Skeletal muscle tissue (tissue), 4 donors: ENCODE data around the gene PLXND1. TPM values are rescaled to one million over a fixed set of nuclear protein-coding genes. Genes with fewer than 3 reads are reported as not detected.

Experiments
- H3K27ac ChIP-seq: one replicate; pipeline ENCODE4 v1.7.0; 2013; ENCODE audit warnings: mild to moderate bottlenecking, low read depth, low read length, inconsistent platforms
- H3K27me3 ChIP-seq, 3 donors: one replicate each; pipeline ENCODE4 v1.7.0; 2013; ENCODE audit warnings: low read length in 3 of 3; ENCODE audit not compliant: control insufficient read depth in 3 of 3, insufficient read depth in 3 of 3
- H3K36me3 ChIP-seq, 3 donors: one replicate each; pipeline ENCODE4 v1.7.0; 2013; ENCODE audit warnings: low read length in 3 of 3; ENCODE audit not compliant: control insufficient read depth in 3 of 3, insufficient read depth in 3 of 3
- H3K4me1 ChIP-seq, 3 donors: one replicate each; pipeline ENCODE4 v1.7.0; 2013; ENCODE audit warnings: low read length in 3 of 3, mild to moderate bottlenecking in 3 of 3; ENCODE audit not compliant: control insufficient read depth in 3 of 3, insufficient read depth in 3 of 3
- H3K4me3 ChIP-seq, 3 donors: one replicate each; pipeline ENCODE4 v1.7.0; 2013; ENCODE audit warnings: low read length in 3 of 3
- H3K9ac ChIP-seq, 3 donors: one replicate each; pipeline ENCODE4 v1.7.0; 2013; ENCODE audit warnings: low read length in 3 of 3, mild to moderate bottlenecking in 3 of 3, moderate library complexity in 2 of 3, low read depth in 1 of 3
- H3K9me3 ChIP-seq, 3 donors: one replicate each; pipeline ENCODE4 v1.7.0; 2013; ENCODE audit warnings: low read length in 3 of 3; ENCODE audit not compliant: control insufficient read depth in 3 of 3
- total RNA-seq: library from RNA; depleted of rRNA; stranded (reverse); fragments of >200 nt; gene quantifications from one replicate; pipeline ENCODE4 v1.2.3, GENCODE V29; 2014
- donor health status: Osteomylitis.

Gene PLXND1
- total RNA-seq, 1 donor from 2014 or later, result 92.4 TPM

DNA sequence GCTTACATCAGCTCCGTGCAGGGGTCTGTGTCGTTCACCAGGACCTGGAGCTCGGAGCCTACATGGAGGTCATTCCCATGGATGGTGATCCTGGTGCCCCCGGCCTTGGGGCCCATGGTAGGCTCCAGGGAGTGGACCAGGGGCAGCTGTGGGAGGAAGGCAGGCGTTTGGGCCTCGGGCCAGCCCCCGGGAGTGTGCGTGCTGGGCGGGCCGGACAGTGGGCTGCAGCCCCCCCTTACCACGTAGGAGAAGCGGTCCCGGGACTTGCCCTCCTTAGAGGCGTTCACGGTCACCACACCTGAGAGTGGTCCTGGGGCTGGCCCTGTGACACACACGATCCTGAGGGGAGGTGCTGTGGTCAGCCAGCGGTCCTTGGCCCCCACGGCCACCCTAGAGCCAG is 33.9 kb downstream of the PLXND1 start:
- H3K4me1 ChIP-seq, result peaks cover 6 to 11% (median 6%) of the 10 kb centered on the region in 3 donors
- no peak overlapping the region for H3K4me3 ChIP-seq
- no peaks in the 10 kb centered on the region for H3K27me3 ChIP-seq
- H3K27ac ChIP-seq, result no peak overlapping the region
- no peak overlapping the region for H3K9ac ChIP-seq
- H3K36me3 ChIP-seq, result peaks cover 15 to 46% (median 34%) of the 10 kb centered on the region in 3 donors
- H3K9me3 ChIP-seq, result no peaks in the 10 kb centered on the region

DNA sequence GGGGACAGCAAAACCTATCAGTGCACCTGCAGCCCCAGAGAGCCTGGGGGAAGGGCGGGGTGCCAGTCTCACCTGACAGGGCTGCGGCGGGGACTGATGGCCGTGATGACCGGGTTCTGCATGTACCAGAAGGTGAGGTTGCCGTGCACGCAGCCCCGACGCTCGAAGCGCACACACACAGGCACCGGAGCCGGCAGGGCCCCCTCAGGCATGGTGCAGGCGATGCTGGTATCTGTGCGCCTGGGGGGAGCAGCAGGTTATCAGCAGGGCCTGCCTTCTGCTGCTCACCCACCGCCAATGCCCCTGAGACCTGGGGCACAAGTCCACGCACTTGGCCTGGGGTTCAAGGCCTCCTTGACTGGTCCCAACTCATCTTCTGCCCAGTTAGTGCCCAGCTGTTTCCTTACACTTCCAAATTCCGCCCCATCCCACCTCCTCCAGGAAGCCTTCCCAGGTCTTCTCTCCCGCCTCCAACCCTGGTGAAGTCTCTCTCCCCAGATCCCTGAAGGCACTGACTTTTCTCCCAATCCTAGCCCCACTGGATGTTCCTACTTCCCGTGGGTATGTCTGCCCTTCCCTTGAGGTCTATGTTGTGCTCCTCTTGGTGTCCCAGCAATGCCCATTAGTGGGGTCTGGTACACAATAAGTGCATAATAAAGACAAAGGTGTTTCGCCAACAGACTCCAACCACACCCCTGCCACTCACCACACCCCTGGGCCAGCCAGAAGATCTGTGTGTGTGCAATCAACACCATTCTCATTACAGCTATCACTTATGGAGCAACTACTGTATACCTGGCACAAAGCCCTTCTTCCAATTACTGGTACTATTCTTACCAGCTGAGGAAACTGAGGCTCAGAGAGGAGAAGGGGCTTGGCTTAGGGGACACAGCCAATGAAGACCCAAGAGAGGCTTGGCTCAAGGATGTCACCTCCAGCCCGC is 34.6 kb downstream of the PLXND1 start:
- Histone ChIP-seq H3K4me1 (peaks cover 10 to 13% (median 10%) of the 10 kb centered on the region in 3 donors), H3K36me3 (peaks cover 21 to 52% (median 37%) of the 10 kb centered on the region in 3 donors), H3K4me3 (no peak overlapping the region), H3K9ac (no peak overlapping the region), H3K27me3 (no peaks in the 10 kb centered on the region), H3K9me3 (no peaks in the 10 kb centered on the region), H3K27ac (no peak overlapping the region)

DNA sequence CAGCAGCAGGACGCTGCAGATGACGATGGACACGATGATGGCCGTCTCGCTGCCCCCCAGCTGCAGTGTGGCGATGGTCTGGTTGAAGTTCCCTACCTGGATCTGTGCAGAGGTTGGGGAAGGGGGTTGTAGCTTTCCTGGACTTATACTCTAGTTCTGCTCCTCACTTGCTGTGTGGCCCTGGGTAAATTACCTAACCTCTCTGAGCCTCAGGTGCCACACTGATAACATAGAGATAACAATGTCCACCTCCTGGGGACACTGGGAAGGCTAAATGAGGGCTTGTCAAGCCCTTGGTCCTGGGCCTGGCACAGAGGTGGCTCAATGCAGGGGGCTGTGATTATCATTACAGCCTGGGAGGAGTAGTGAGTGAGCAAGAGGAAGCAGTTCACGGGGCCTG is 36.6 kb downstream of the PLXND1 start:
- Histone ChIP-seq H3K27me3 (no peaks in the 10 kb centered on the region), H3K9ac (no peak overlapping the region), H3K4me1 (peaks cover 8 to 22% (median 18%) of the 10 kb centered on the region in 3 donors), H3K27ac (no peak overlapping the region), H3K9me3 (no peaks in the 10 kb centered on the region), H3K4me3 (no peak overlapping the region), H3K36me3 (peaks cover 26 to 62% (median 47%) of the 10 kb centered on the region in 3 donors)

DNA sequence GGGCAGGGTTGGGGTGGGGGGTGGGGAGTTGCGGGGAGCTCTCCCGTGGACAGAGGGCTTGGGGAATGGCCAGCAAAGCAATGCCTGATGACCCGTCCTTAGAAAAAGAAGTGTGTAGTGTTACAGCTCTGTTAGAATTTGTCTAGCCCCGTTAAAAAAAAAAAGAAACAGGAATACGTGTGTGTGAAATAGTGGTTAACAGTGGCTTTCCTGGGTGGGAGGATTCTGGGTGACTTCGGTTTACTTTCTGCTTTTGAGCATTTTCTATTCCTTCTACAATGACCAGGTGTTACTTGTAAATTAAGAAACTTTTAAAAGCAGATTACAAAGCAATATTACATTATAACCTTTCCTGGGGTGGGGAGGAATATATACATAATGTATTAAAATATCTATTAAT is 38.5 kb downstream of the PLXND1 start:
- H3K9ac ChIP-seq, result no peak overlapping the region
- H3K4me3 ChIP-seq, result no peak overlapping the region
- H3K27me3 ChIP-seq, result no peaks in the 10 kb centered on the region
- H3K36me3 ChIP-seq, result peaks cover 17 to 58% (median 41%) of the 10 kb centered on the region in 3 donors
- peaks cover 19 to 34% (median 29%) of the 10 kb centered on the region in 3 donors for H3K4me1 ChIP-seq
- no peak overlapping the region for H3K27ac ChIP-seq
- no peaks in the 10 kb centered on the region for H3K9me3 ChIP-seq

DNA sequence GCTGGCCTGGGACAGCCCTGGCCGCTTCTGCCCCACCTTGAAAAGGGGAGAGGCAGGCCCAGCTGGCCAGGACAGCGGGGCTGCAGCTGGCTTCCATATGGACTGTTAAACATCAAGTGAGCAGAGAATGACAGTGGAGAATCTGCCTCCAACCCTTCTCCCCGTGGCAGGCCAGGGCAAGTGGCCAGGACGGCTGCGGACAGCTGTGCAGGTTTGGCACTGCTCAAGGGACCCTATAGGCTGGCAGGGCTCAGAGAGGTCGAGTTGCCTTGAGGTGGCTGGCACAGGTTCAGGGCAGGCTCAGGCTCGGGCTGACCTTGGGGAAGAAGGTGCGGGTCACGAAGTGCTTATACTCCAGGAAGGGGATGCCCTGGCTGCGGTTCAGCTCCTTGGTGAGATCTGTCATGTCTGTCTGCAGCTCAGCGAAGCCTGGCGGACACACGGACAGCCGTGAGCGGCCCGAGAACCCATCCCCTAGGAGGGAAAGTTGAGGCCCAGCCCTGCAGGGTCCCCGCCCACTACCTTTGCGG is 39.2 kb downstream of the PLXND1 start:
- no peaks in the 10 kb centered on the region for H3K9me3 ChIP-seq
- H3K4me3 ChIP-seq, result no peak overlapping the region
- H3K27me3 ChIP-seq, result no peaks in the 10 kb centered on the region
- H3K4me1 ChIP-seq, result peaks cover 19 to 37% (median 29%) of the 10 kb centered on the region in 3 donors
- H3K9ac ChIP-seq, result no peak overlapping the region
- H3K27ac ChIP-seq, result no peak overlapping the region
- peaks cover 17 to 58% (median 44%) of the 10 kb centered on the region in 3 donors for H3K36me3 ChIP-seq

DNA sequence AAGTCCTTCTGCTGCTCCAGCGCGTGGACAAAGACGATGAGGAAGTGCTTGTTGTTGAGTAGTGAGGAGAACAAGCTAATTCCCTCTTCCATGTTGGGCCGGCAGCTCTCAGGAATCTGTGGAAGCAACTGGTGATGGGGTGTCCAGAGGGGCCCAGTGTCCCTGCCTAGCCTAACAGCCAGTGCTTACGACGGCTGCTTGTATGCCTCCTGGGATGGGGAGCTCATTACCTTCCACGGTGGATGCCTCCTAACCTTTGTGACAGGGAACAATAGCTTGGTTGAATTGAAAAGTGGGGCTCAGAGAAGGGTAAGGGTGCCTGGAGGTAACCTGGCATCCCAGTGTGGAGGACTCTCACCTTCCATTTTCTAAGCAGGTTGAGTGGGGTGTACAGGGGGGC is 40.6 kb downstream of the PLXND1 start:
- Histone ChIP-seq H3K9ac (no peak overlapping the region), H3K36me3 (peaks cover 17 to 51% (median 38%) of the 10 kb centered on the region in 3 donors), H3K4me3 (no peak overlapping the region), H3K27me3 (no peaks in the 10 kb centered on the region), H3K27ac (no peak overlapping the region), H3K9me3 (no peaks in the 10 kb centered on the region), H3K4me1 (peaks cover 29 to 48% (median 40%) of the 10 kb centered on the region in 3 donors)

DNA sequence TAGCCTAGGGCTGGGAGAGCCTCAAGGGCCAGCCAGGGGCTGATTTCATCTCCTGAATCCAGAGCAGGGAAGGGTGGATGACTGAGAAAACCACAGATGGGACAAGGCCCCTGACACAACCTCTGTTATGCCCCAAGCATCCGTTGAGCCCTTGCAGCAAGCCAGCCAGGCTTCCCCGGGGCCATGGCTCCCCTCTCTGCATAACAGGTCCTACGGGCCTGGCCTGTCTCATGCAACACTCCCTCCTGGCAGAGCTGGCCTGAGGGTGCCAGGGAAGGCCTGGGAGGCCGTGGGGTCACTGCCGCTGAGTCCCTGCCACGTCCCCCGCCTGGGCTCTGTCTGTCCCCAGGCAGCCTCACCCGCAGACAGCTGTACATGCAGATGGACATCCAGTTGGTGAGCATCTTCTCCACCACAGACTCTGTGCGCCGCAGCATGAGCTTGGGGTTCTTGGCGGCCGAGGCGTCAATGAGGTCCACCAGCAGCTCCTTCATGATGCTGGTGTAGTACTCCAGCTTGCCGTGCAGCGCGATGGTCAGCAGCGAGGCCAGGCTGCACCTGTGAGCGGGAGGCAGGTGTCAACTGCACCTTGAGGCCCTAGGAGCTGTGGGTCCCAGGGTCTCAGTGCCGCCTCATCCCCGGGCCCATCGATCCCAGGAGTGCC is 41.4 kb downstream of the PLXND1 start:
- Histone ChIP-seq H3K27me3 (no peaks in the 10 kb centered on the region), H3K36me3 (peaks cover 17 to 47% (median 36%) of the 10 kb centered on the region in 3 donors), H3K27ac (no peak overlapping the region), H3K9me3 (no peaks in the 10 kb centered on the region), H3K4me1 (peaks cover 37 to 55% (median 46%) of the 10 kb centered on the region in 3 donors), H3K4me3 (no peak overlapping the region), H3K9ac (peak overlapping the region in 1 of 3 donors; percentile 25)

DNA sequence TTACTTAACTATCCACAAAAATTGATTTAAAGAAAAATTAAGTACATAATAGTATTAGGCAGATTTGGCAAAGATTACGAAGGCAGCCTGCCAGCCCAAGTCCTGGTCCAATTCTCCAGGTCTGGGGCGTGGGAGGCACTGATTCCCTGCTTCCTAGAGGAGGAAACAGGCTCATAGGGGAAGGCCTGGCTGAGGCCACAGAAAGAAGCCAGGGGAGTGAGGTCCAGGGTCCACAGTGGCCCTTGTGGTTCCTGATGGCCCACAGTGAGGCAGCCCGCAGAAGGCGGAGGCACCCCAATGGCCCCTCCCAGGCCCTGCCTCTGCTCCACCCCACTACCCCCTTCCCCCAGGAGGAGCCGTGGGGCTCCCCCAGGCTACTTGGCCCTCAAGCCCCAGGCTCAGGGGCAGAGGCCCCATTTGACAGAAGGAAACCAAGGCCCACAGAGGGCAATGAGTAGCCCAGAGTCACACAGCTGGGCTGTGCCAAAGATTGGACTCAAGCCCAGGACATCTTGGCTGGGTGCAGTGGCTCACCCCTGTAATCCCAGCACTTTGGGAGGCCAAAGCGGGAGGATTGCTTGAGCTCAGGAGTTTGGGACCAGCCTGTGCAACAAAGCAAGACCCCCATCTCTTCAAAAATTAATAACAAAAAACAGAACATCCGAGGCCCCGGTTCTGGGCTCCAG is 42.5 kb downstream of the PLXND1 start:
- H3K27me3 ChIP-seq, result no peaks in the 10 kb centered on the region
- H3K4me3 ChIP-seq, result no peak overlapping the region
- peaks cover 11 to 50% (median 38%) of the 10 kb centered on the region in 3 donors for H3K36me3 ChIP-seq
- peaks cover 47 to 66% (median 57%) of the 10 kb centered on the region in 3 donors for H3K4me1 ChIP-seq
- H3K27ac ChIP-seq, result peak overlapping the region; percentile 47
- H3K9me3 ChIP-seq, result no peaks in the 10 kb centered on the region
- H3K9ac ChIP-seq, result no peak overlapping the region

DNA sequence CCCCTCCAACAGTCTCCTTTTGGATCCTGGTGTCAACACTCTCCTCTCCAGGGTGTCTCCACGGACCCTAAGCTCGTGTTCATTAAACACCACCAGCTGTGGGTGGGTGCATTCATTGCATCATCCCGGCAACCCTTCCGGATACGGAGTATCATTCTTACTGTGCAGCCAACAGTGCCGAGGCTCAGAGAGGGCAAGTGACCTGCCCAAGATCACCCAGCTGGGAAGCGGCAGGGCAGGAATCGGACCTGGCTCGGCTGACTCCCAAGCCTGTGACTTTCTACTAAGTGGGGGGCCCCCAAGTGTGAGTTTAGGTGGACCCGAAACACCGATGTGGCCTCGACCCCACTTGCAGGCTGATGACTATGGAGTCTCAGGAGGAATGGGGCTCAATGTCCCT is 43.1 kb downstream of the PLXND1 start:
- H3K36me3 ChIP-seq, result peaks cover 11 to 51% (median 39%) of the 10 kb centered on the region in 3 donors
- peaks cover 53 to 72% (median 64%) of the 10 kb centered on the region in 3 donors for H3K4me1 ChIP-seq

More for the DNA sequence above, 43.1 kb downstream of the PLXND1 start:
- no peak overlapping the region for H3K27ac ChIP-seq
- H3K9me3 ChIP-seq, result no peaks in the 10 kb centered on the region
- H3K4me3 ChIP-seq, result no peak overlapping the region
- H3K9ac ChIP-seq, result no peak overlapping the region
- H3K27me3 ChIP-seq, result no peaks in the 10 kb centered on the region
